Stimulated activated naive CD8-positive, alpha-beta T cell treated with anti-CD3 and anti-CD28 coated beads, Interleukin-15, amount 100 ng/mL, for 72 hours (primary cell): ENCODE measurements around the gene ADH1C.
"Not testable (repeated sequence)": the region's sequence is repeated elsewhere in the genome, so short reads cannot be mapped to it uniquely, and the experiment has no call there.

Experiments used
- ATAC-seq: fragments of 150-1000 bp; cut with Tn5 transposase; 2 replicates; pipeline ENCODE4 v1.10.0; 2021; ENCODE audit warnings: mild to moderate bottlenecking, moderate library complexity
- DNase-seq, 2 donors: peaks; one replicate each; pipeline ENCODE4 v3.0.0; 2021 to 2022
- H3K27ac Mint-ChIP-seq, 2 donors: one replicate each; pipeline ENCODE4 v1.8.0; 2022; ENCODE audit warnings: mild to moderate bottlenecking in 2 of 2, mixed read lengths in 2 of 2, moderate library complexity in 2 of 2
- H3K27me3 Mint-ChIP-seq: one replicate; pipeline ENCODE4 v1.8.0; 2022; ENCODE audit warnings: mixed read lengths
- H3K4me1 Mint-ChIP-seq: one replicate; pipeline ENCODE4 v1.8.0; 2022; ENCODE audit warnings: mild to moderate bottlenecking, mixed read lengths
- H3K4me3 Mint-ChIP-seq, 2 donors: one replicate each; pipeline ENCODE4 v1.8.0; 2022; ENCODE audit warnings: mild to moderate bottlenecking in 2 of 2, mixed read lengths in 2 of 2, moderate library complexity in 1 of 2
- H3K9me3 Mint-ChIP-seq, 2 donors: one replicate each; pipeline ENCODE4 v1.8.0; 2022; ENCODE audit warnings: mixed read lengths in 2 of 2

The ADH1C gene

DNA sequence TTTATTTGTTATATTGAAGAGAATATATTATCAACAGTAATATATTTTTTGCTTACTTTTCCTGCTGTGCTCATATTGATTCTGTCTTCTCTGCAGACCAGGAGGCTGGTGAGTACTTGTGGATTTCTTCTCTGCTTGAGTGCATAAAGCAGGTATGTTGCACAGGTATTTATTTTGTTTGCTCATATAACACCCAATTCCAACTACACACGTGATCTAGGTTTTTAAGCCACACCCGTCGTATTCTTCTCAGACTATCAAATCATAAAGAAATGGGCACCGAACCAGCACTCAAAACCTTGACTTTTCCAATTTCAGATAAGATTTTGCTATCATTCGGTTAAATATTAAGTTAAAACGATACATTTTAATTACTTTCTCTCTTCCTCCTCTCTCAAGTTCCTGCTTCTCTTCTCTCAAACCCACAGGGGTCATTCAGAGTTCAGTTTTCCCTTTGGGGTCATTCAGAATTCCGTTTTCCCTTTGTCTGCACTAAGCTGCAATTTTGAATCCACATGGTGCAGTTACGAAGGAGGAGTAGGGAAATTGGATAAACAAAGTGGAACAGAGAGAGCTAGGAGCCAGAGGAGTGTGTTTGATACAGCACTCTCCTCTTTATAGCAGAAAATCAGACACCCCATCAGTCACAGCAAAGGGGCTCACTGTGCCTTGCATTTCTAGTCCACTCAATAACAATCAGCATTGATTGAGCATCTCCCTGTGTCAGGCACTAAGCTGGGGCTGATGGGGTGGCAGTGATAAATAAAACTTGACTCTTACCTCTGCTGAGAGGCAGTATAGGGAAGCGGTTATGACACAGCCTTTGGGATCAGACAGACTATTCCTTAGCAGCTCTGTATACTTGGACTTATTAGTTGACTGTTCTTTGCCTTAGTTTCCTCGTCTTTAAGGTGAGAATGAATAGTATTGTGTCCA, at the start of gene ADH1C:
Gene ADH1C, minus strand, starts transcription at position 145 of the 936 bp plus-strand sequence. Its CDS starts 71 bp downstream, at position 74.
- ATAC-seq (no peak), DNase-seq (no peak)
- peaks cover 15% of the 10 kb centered on the region for H3K27me3 Mint-ChIP-seq
- no peak within 1 kb of the TSS for H3K27ac Mint-ChIP-seq
- peaks cover 20% of the 10 kb centered on the region for H3K4me1 Mint-ChIP-seq
- no peak within 1 kb of the TSS for H3K4me3 Mint-ChIP-seq
- H3K9me3 Mint-ChIP-seq, result peaks cover 10 to 24% of the 10 kb centered on the region in 2 donors

GRCh38 chr4:99400831-99401230, 48.3 kb upstream of the ADH1C start:
- peaks cover 5 to 11% of the 10 kb centered on the region in 2 donors for H3K9me3 Mint-ChIP-seq
- H3K4me3 Mint-ChIP-seq, result no peak overlapping the region
- H3K4me1 Mint-ChIP-seq, result peaks cover 26% of the 10 kb centered on the region
- no peak for DNase-seq
- H3K27me3 Mint-ChIP-seq, result peaks cover 8% of the 10 kb centered on the region
- ATAC-seq, result no peak
- no peak overlapping the region for H3K27ac Mint-ChIP-seq

DNA sequence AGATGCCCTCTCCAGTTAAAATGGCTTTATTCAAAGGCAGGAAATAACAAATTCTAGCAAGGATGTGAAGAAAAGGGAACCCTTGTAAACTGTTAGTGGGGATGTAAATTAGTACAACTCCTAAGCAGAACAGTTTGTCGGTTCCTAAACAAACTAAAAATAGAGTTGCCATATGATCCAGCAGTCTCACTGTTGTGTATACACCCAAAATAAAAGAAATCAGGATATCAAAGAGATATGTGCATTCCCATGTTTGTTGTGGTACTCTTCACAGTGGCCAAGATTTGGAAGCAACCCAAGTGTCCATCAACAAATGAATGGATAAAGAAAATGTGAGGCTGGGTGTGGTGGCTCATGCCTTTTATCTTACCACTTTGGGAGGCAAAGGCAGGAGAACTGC, 46.5 kb upstream of the ADH1C start:
- Mint-ChIP-seq H3K27ac (no peak overlapping the region), H3K9me3 (peaks cover 5 to 11% of the 10 kb centered on the region in 2 donors), H3K4me1 (peaks cover 9% of the 10 kb centered on the region), H3K27me3 (peaks cover 18% of the 10 kb centered on the region), H3K4me3 (no peak overlapping the region)
- ATAC-seq (no peak), DNase-seq (no peak)

DNA sequence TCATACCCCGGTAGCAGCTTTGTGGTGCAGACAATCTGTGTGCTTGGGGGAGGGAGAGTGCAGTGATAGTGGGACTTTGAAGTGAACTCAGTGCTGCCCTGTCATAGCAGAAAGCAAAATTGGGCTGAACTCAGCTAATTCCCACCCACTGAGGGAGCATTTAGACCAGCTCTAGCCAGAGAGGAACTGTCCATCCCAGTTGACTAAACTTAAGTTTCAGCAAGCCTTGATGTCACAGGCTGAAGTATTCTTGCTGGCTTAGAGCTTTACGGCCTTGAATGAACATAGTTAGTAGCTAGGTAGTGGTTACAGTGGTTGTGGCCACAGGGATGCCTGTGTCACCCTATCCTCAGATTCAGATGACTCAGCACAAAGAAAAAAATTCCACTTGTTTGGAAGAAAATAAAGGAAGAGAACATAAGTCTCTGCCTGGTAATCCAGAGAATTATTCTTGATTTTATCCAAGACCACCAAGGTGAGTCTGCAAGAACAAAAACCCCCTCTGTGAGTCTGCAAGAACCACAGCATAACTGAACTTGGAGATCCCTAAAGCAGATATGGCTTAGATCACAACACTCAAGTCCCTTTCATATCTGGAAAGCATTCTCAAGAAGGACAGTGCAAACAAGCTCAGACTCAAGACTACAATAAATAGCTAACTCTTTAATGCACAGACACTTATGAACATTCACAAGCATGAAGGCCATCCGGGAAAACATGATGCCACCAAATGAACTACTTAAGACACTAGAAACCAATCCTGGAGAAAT, 43.2 kb upstream of the ADH1C start:
- H3K27me3 Mint-ChIP-seq, result peaks cover 24% of the 10 kb centered on the region
- H3K27ac Mint-ChIP-seq, result no peak overlapping the region
- peaks cover 5 to 11% of the 10 kb centered on the region in 2 donors for H3K9me3 Mint-ChIP-seq
- H3K4me3 Mint-ChIP-seq, result no peak overlapping the region
- no peaks in the 10 kb centered on the region for H3K4me1 Mint-ChIP-seq
- no peak for DNase-seq
- no peak for ATAC-seq

- Mint-ChIP-seq H3K4me1 (no peaks in the 10 kb centered on the region), H3K27me3 (peaks cover 30% of the 10 kb centered on the region), H3K9me3 (peaks cover 5 to 11% of the 10 kb centered on the region in 2 donors), H3K27ac (no peak overlapping the region), H3K4me3 (no peak overlapping the region)
- DNase-seq (no peak), ATAC-seq (no peak)
Measured at GRCh38 chr4:99394896-99395295, 42.4 kb upstream of the ADH1C start.

DNA sequence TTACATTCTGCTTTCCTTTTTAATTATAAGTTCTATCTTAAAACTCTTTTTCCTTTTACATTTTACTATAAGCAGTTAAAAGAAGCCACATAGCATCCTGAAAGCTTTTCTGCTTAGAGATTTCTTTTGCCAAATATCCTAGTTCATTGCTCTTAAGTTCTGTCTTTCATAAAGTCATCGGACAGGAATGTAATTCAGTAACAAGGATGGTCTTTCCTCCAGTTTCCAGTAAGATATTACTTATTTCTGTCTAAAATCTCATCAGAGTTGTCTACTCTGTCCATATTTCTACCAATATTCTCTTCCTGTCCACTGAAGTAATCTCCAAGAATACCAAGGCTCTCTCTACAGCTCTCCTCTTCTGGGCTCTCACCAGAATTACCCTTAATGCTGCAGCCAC, 37.5 kb upstream of the ADH1C start:
- ATAC-seq (no peak), DNase-seq (no peak)
- H3K4me3 Mint-ChIP-seq, result no peak overlapping the region
- peaks cover 31% of the 10 kb centered on the region for H3K27me3 Mint-ChIP-seq
- H3K27ac Mint-ChIP-seq, result no peak overlapping the region
- H3K9me3 Mint-ChIP-seq, result no peaks in the 10 kb centered on the region
- no peaks in the 10 kb centered on the region for H3K4me1 Mint-ChIP-seq

DNA sequence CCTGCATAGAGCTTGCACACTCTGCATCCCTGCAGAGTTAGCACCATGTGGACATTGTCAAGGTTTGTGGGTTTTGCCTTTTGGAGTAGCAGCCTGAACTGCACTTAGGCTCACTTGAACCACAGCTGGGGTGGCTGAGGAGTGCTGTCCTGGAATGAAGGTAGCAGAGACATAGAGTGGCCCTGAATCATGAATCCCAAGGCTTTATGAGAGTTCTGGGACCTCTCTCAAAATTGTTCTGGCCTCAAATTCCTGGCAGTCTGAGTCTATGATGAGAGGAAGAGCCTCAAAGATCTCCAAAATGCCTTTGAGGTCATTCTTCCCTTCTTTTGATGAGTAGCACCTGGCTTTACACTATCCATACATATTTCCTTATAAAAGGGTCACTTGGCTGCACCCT, 37.1 kb upstream of the ADH1C start:
- DNase-seq, result no peak
- Mint-ChIP-seq H3K9me3 (no peaks in the 10 kb centered on the region), H3K4me1 (no peaks in the 10 kb centered on the region), H3K27me3 (peaks cover 30% of the 10 kb centered on the region), H3K27ac (no peak overlapping the region), H3K4me3 (no peak overlapping the region)
- ATAC-seq, result no peak

DNA sequence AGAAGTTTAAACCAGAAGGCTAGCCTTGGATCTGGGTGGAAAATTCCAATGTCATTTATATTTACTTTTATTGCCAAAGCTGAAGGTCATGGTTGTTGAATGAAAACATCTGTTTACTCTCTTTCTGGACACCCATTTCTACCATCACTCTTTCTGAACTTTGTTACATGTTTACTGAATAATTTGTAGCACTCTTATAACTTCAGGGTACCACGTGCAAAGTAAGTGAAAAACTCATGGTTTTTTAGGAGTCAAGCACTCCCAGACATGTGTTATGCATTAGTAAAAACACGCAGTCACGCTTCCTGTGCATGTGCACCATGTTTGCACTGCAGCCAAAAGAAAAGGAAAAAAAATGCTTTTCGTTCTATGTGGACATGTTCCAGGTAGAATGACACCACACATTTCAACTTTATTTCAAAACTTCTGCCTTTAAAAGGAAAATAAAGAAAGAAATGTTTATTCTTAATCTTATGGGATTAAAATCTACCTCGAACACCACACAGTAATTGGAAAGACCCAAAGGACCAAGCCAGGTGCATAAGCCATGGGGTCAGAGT, 31.4 kb upstream of the ADH1C start:
- no peak for ATAC-seq
- H3K27ac Mint-ChIP-seq, result no peak overlapping the region
- peaks cover 27% of the 10 kb centered on the region for H3K27me3 Mint-ChIP-seq
- DNase-seq, result no peak
- no peaks in the 10 kb centered on the region for H3K4me1 Mint-ChIP-seq
- no peak overlapping the region for H3K4me3 Mint-ChIP-seq
- no peaks in the 10 kb centered on the region for H3K9me3 Mint-ChIP-seq

- Mint-ChIP-seq H3K27ac (no peak overlapping the region), H3K4me3 (no peak overlapping the region), H3K4me1 (no peaks in the 10 kb centered on the region), H3K9me3 (no peaks in the 10 kb centered on the region), H3K27me3 (peaks cover 22% of the 10 kb centered on the region)
- DNase-seq (no peak), ATAC-seq (no peak)
Measured at GRCh38 chr4:99383399-99383798, 30.9 kb upstream of the ADH1C start.

- no peak overlapping the region for H3K27ac Mint-ChIP-seq
- DNase-seq (no peak), ATAC-seq (no peak)
- H3K9me3 Mint-ChIP-seq, result no peaks in the 10 kb centered on the region
- no peaks in the 10 kb centered on the region for H3K4me1 Mint-ChIP-seq
- no peak overlapping the region for H3K4me3 Mint-ChIP-seq
- H3K27me3 Mint-ChIP-seq, result peaks cover 16% of the 10 kb centered on the region
Measured at GRCh38 chr4:99382745-99383360, 30.3 kb upstream of the ADH1C start.

DNA sequence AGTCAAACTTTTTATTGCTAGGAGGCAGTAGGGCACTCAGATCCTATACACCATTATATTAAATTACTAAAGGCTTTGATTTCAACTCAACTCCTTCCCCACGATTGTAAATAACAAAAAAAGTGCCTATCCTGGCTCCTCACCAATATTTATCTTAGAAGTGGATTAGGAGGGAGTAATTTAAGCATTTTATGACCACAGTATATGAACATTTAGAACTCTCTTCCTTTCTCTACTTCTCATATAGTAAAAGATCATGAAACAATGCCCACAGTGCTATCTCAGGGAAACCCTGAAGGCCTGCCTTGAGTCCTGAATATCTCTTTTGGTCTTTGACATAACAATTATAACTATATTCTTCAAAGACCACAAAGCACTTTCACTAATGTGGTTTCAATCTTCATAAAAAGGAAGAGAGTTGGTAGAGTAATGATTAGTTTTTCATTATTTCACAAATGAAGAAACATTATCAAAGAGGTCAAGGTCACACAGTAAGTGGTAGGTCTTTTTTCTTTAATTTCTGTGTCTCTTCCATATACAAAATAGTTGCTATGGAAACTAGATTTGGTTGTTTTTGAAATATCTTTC, 29.1 kb upstream of the ADH1C start:
- ATAC-seq (no peak), DNase-seq (no peak)
- Mint-ChIP-seq H3K4me1 (no peaks in the 10 kb centered on the region), H3K4me3 (no peak overlapping the region), H3K27me3 (peaks cover 19% of the 10 kb centered on the region), H3K9me3 (peaks cover 0 to 4% of the 10 kb centered on the region in 2 donors), H3K27ac (no peak overlapping the region)

DNA sequence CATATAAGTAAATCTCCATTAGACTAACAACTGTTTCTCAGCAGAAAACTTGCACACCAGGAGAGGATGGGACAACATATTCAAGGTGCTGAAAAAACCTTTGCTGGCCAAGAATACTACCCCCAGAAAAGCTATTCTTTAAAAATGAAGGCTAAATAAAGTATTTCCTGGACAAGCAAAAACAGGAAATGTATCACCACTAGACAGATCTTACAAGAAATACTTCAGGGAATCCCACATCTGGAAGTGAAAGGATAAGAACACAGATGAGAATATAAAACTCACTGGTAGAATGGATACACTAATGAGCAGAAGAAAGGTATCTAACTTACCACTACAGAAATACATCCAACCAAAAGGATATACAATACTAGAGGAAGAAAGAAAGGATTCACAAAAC, 27.0 kb upstream of the ADH1C start:
- H3K27ac Mint-ChIP-seq, result no peak overlapping the region
- no peak for ATAC-seq
- no peak overlapping the region for H3K4me3 Mint-ChIP-seq
- peaks cover 27% of the 10 kb centered on the region for H3K27me3 Mint-ChIP-seq
- H3K4me1 Mint-ChIP-seq, result no peaks in the 10 kb centered on the region
- peaks cover 18 to 21% of the 10 kb centered on the region in 2 donors for H3K9me3 Mint-ChIP-seq
- DNase-seq, result no peak

DNA sequence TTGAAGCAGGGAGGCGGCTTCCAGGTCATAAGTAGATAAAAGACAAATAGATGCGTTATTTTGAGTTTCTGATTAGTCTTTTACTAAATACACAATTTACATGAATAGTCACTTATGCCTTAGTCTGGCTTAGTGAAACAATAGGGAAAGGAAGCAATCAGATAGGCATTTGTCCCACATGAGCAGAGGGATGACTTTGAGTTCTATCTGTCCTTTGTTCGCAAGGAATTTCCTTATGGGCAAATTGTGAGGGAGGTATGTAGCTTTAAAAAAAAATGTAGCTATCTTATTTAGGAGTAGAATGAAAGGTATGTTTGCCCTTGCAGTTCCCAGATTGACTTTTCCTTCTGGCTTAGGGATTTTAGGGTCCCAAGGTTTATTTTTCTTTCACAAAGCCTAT, 26.3 kb upstream of the ADH1C start:
- DNase-seq (no peak), ATAC-seq (no peak)
- H3K9me3 Mint-ChIP-seq, result peaks cover 18 to 25% of the 10 kb centered on the region in 2 donors
- no peaks in the 10 kb centered on the region for H3K4me1 Mint-ChIP-seq
- no peak overlapping the region for H3K4me3 Mint-ChIP-seq
- no peak overlapping the region for H3K27ac Mint-ChIP-seq
- H3K27me3 Mint-ChIP-seq, result peaks cover 26% of the 10 kb centered on the region

DNA sequence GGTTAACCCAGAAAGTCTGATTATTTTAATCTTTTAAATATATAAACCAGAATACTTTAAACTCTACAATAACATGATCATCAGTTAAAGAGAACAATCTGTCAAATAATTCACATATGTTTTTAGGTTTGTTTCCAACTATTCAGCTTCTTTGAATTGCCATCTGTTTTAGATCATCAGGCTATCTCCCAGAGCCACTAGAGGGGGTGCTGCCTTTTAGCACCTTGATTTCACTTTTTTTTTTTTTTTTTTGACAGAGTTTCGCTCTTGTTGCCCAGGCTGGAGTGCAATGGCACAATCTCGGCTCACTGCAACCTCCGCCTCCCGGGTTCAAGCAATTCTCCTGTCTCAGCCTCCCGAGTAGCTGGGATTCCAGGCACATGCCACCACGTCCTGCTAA, 24.8 kb upstream of the ADH1C start:
- not testable (repeated sequence) for H3K27ac Mint-ChIP-seq, H3K4me1 Mint-ChIP-seq, DNase-seq, ATAC-seq, H3K4me3 Mint-ChIP-seq
- peaks cover 18 to 27% of the 10 kb centered on the region in 2 donors for H3K9me3 Mint-ChIP-seq
- H3K27me3 Mint-ChIP-seq, result peaks cover 12% of the 10 kb centered on the region

GRCh38 chr4:99372464-99372863, 19.9 kb upstream of the ADH1C start:
- not testable (repeated sequence) for H3K4me1 Mint-ChIP-seq, ATAC-seq, H3K4me3 Mint-ChIP-seq, H3K27ac Mint-ChIP-seq, DNase-seq
- Mint-ChIP-seq H3K9me3 (peaks cover 18 to 27% of the 10 kb centered on the region in 2 donors), H3K27me3 (peaks cover 24% of the 10 kb centered on the region)
